HUES6 (cell line): ENCODE data around the gene WDR73.

Experiments used
- H3K27ac ChIP-seq: 2 replicates; pipeline ENCODE4 v1.7.0; 2013; ENCODE audit warnings: low read depth, mild to moderate bottlenecking, low read length, inconsistent platforms
- H3K27me3 ChIP-seq: 2 replicates; pipeline ENCODE4 v1.6.1; 2013; ENCODE audit warnings: low read length; ENCODE audit not compliant: control insufficient read depth, insufficient read depth
- H3K36me3 ChIP-seq: 2 replicates; pipeline ENCODE4 v1.6.1; 2013; ENCODE audit warnings: low read length; ENCODE audit not compliant: control insufficient read depth, insufficient read depth
- H3K4me1 ChIP-seq: 2 replicates; pipeline ENCODE4 v1.6.1; 2013; ENCODE audit warnings: low read length; ENCODE audit not compliant: control insufficient read depth, insufficient read depth
- H3K4me3 ChIP-seq: 2 replicates; pipeline ENCODE4 v1.5.1; 2013; ENCODE audit warnings: low read depth, low read length
- H3K9ac ChIP-seq: one replicate; pipeline ENCODE4 v1.6.1; 2013; ENCODE audit warnings: mild to moderate bottlenecking, low read length
- H3K9me3 ChIP-seq: 2 replicates; pipeline ENCODE4 v1.6.1; 2013; ENCODE audit warnings: low read depth, low read length; ENCODE audit not compliant: control insufficient read depth, insufficient read depth

Gene WDR73

GRCh38 chr15:84611631-84612030 is 42.5 kb downstream of the WDR73 start:
- no peak overlapping the region for H3K4me3 ChIP-seq
- H3K36me3 ChIP-seq = peaks cover 62% of the 10 kb centered on the region
- no peak overlapping the region for H3K27ac ChIP-seq
- peaks cover 15% of the 10 kb centered on the region for H3K4me1 ChIP-seq
- no peak overlapping the region for H3K9ac ChIP-seq
- H3K27me3 ChIP-seq = no peaks in the 10 kb centered on the region
- H3K9me3 ChIP-seq = no peaks in the 10 kb centered on the region

GRCh38 chr15:84609818-84610525 is 44.1 kb downstream of the WDR73 start:
- Histone ChIP-seq H3K27ac (no peak overlapping the region), H3K27me3 (no peaks in the 10 kb centered on the region), H3K36me3 (peaks cover 64% of the 10 kb centered on the region), H3K4me1 (peaks cover 28% of the 10 kb centered on the region), H3K9me3 (no peaks in the 10 kb centered on the region), H3K4me3 (no peak overlapping the region), H3K9ac (no peak overlapping the region)

GRCh38 chr15:84608707-84609284 is 45.3 kb downstream of the WDR73 start:
- peaks cover 67% of the 10 kb centered on the region for H3K36me3 ChIP-seq
- H3K4me1 ChIP-seq = peaks cover 38% of the 10 kb centered on the region
- no peaks in the 10 kb centered on the region for H3K9me3 ChIP-seq
- no peak overlapping the region for H3K27ac ChIP-seq
- no peak overlapping the region for H3K9ac ChIP-seq
- H3K27me3 ChIP-seq = no peaks in the 10 kb centered on the region
- no peak overlapping the region for H3K4me3 ChIP-seq

- no peak overlapping the region for H3K9ac ChIP-seq
- H3K36me3 ChIP-seq = peaks cover 58% of the 10 kb centered on the region
- H3K4me1 ChIP-seq = peaks cover 43% of the 10 kb centered on the region
- no peak overlapping the region for H3K4me3 ChIP-seq
- no peak overlapping the region for H3K27ac ChIP-seq
- no peaks in the 10 kb centered on the region for H3K27me3 ChIP-seq
- H3K9me3 ChIP-seq = no peaks in the 10 kb centered on the region
These were observed 47.4 kb downstream of the WDR73 start for GRCh38 chr15:84606653-84607120.

- peaks cover 58% of the 10 kb centered on the region for H3K36me3 ChIP-seq
- no peaks in the 10 kb centered on the region for H3K27me3 ChIP-seq
- no peak overlapping the region; the same call in 1 of the 2 replicates for H3K27ac ChIP-seq
- H3K9me3 ChIP-seq = no peaks in the 10 kb centered on the region
- peak overlapping the region; percentile 94 for H3K9ac ChIP-seq
- H3K4me1 ChIP-seq = peaks cover 43% of the 10 kb centered on the region
- peak overlapping the region; percentile 67 for H3K4me3 ChIP-seq
These were observed 48.6 kb downstream of the WDR73 start for GRCh38 chr15:84605554-84605882.

GRCh38 chr15:84604826-84605553 is 49.1 kb downstream of the WDR73 start:
- no peaks in the 10 kb centered on the region for H3K9me3 ChIP-seq
- peaks cover 45% of the 10 kb centered on the region for H3K4me1 ChIP-seq
- peaks cover 56% of the 10 kb centered on the region for H3K36me3 ChIP-seq
- peak overlapping the region; percentile 67 for H3K4me3 ChIP-seq
- peak overlapping the region; percentile 94 for H3K9ac ChIP-seq
- H3K27me3 ChIP-seq = no peaks in the 10 kb centered on the region
- peak overlapping the region; percentile 89; the same call in 1 of the 2 replicates for H3K27ac ChIP-seq

- peaks cover 43% of the 10 kb centered on the region for H3K4me1 ChIP-seq
- no peaks in the 10 kb centered on the region for H3K9me3 ChIP-seq
- no peaks in the 10 kb centered on the region for H3K27me3 ChIP-seq
- peak overlapping the region; percentile 89 for H3K27ac ChIP-seq
- H3K36me3 ChIP-seq = peaks cover 44% of the 10 kb centered on the region
- H3K9ac ChIP-seq = peak overlapping the region; percentile 94
- H3K4me3 ChIP-seq = peak overlapping the region; percentile 67
These were observed 50.3 kb downstream of the WDR73 start for GRCh38 chr15:84603630-84604379.

GRCh38 chr15:84601555-84601838 is 52.6 kb downstream of the WDR73 start:
- H3K4me3 ChIP-seq = peak overlapping the region; percentile 79
- peaks cover 27% of the 10 kb centered on the region for H3K36me3 ChIP-seq
- H3K27me3 ChIP-seq = no peaks in the 10 kb centered on the region
- peaks cover 30% of the 10 kb centered on the region for H3K4me1 ChIP-seq
- peak overlapping the region; percentile 92 for H3K27ac ChIP-seq
- H3K9ac ChIP-seq = peak overlapping the region; percentile 90
- no peaks in the 10 kb centered on the region for H3K9me3 ChIP-seq

GRCh38 chr15:84600687-84601554 is 53.2 kb downstream of the WDR73 start, which contains the start of gene ZSCAN2:
Gene ZSCAN2 (plus strand): TSS chr15:84601009. CDS start chr15:84603928, 2,919 bp downstream.
- Histone ChIP-seq H3K36me3 (peaks cover 21% of the 10 kb centered on the region), H3K9ac (peak within 1 kb of the TSS; percentile 90), H3K27ac (peak within 1 kb of the TSS; percentile 92), H3K9me3 (no peaks in the 10 kb centered on the region), H3K4me3 (peak within 1 kb of the TSS; percentile 79), H3K27me3 (no peaks in the 10 kb centered on the region), H3K4me1 (peaks cover 27% of the 10 kb centered on the region)

- peaks cover 25% of the 10 kb centered on the region for H3K4me1 ChIP-seq
- peaks cover 15% of the 10 kb centered on the region for H3K36me3 ChIP-seq
- H3K9ac ChIP-seq = peak overlapping the region; percentile 12
- H3K9me3 ChIP-seq = no peaks in the 10 kb centered on the region
- no peak overlapping the region for H3K27ac ChIP-seq
- peak overlapping the region; percentile 79 for H3K4me3 ChIP-seq
- H3K27me3 ChIP-seq = no peaks in the 10 kb centered on the region
These were observed 53.8 kb downstream of the WDR73 start for GRCh38 chr15:84600331-84600686.
